OCI-LY1 (cell line): ENCODE data around the gene DOCK2.

Experiments
- H2AFZ ChIP-seq: fragments of 200-600 bp; sonication (generic), shearing (Covaris generic); 2 replicates; pipeline ENCODE4 v1.6.0; 2014; ENCODE audit warnings: antibody characterized with exemption, mild to moderate bottlenecking, low read length
- H3F3A ChIP-seq: fragments of 200-600 bp; sonication (generic), shearing (Covaris generic); 2 replicates; pipeline ENCODE4 v1.6.0; 2014; ENCODE audit warnings: mild to moderate bottlenecking, antibody characterized with exemption, low read length, moderate library complexity; ENCODE audit not compliant: insufficient read depth
- H3K27ac ChIP-seq: fragments of 200-600 bp; sonication (generic); 2 replicates; pipeline ENCODE4 v1.5.1; 2014; ENCODE audit warnings: low read length, mixed run types, mild to moderate bottlenecking, low read depth; ENCODE audit not compliant: poor library complexity, severe bottlenecking
- H3K27me3 ChIP-seq: fragments of 200-600 bp; sonication (generic); 2 replicates; pipeline ENCODE4 v1.6.0; 2014; ENCODE audit warnings: antibody characterized with exemption, mild to moderate bottlenecking, low read length, moderate library complexity; ENCODE audit not compliant: insufficient read depth
- H3K36me3 ChIP-seq: fragments of 200-600 bp; sonication (generic); 2 replicates; pipeline ENCODE4 v1.6.1; 2014; ENCODE audit warnings: mild to moderate bottlenecking, antibody characterized with exemption, low read length, moderate library complexity, mixed read lengths; ENCODE audit not compliant: insufficient read depth
- H3K4me1 ChIP-seq: fragments of 200-600 bp; sonication (generic); 2 replicates; pipeline ENCODE4 v1.5.1; 2014; ENCODE audit warnings: mild to moderate bottlenecking, low read length, moderate library complexity; ENCODE audit not compliant: insufficient read depth, severe bottlenecking
- H3K4me2 ChIP-seq: fragments of 200-600 bp; sonication (generic), shearing (Covaris generic); 2 replicates; pipeline ENCODE4 v1.6.1; 2014; ENCODE audit warnings: low read length
- H3K4me3 ChIP-seq: fragments of 200-600 bp; sonication (generic); 2 replicates; pipeline ENCODE4 v1.5.1; 2014; ENCODE audit warnings: low read length, low read depth, mild to moderate bottlenecking, mixed read lengths; ENCODE audit not compliant: poor library complexity, severe bottlenecking
- H3K79me2 ChIP-seq: fragments of 200-600 bp; shearing (Covaris generic); 2 replicates; pipeline ENCODE4 v1.6.1; 2016; ENCODE audit warnings: mixed run types, low read length, mixed read lengths; ENCODE audit not compliant: insufficient read depth
- H3K9ac ChIP-seq: fragments of 200-600 bp; sonication (generic), shearing (Covaris generic); 2 replicates; pipeline ENCODE4 v1.6.1; 2014; ENCODE audit warnings: mild to moderate bottlenecking, low read length, mixed read lengths
- H3K9me2 ChIP-seq: fragments of 200-600 bp; sonication (generic), shearing (Covaris generic); 2 replicates; pipeline ENCODE4 v1.6.1; 2014; ENCODE audit warnings: low read depth, mild to moderate bottlenecking, low read length, mixed read lengths
- H3K9me3 ChIP-seq: fragments of 200-600 bp; shearing (Covaris generic); 2 replicates; pipeline ENCODE4 v1.6.1; 2014; ENCODE audit warnings: low read length, mixed read lengths
- H4K20me1 ChIP-seq: fragments of 200-600 bp; sonication (generic), shearing (Covaris generic); 2 replicates; pipeline ENCODE4 v1.6.0; 2016; ENCODE audit warnings: mild to moderate bottlenecking, low read length; ENCODE audit not compliant: insufficient read depth
- EZH2 ChIP-seq: fragments of 200-600 bp; sonication (generic), shearing (Covaris generic); IDR thresholded peaks from 2 replicates; pipeline ENCODE4 v1.8.0; 2017; ENCODE audit warnings: borderline replicate concordance, mixed run types, mild to moderate bottlenecking, antibody characterized with exemption, low read length, moderate library complexity, mixed read lengths
- TF ChIP-seq, protein P1 (sequence below): fragments of 200-600 bp; sonication (generic), shearing (Covaris generic); IDR thresholded peaks from 2 replicates; pipeline ENCODE4 v1.5.1; 2017; ENCODE audit warnings: mild to moderate bottlenecking, antibody characterized with exemption, low read length, moderate library complexity, mixed read lengths

The DOCK2 gene

GRCh38 chr5:169647566-169647965 lies 10.5 kb downstream of the DOCK2 start:
- Histone ChIP-seq H2AFZ (no peak overlapping the region), H3K4me1 (peaks cover 22% of the 10 kb centered on the region), H3K27ac (no peak overlapping the region), H3K9ac (no peak overlapping the region), H3K36me3 (peaks cover 39% of the 10 kb centered on the region), H3K4me3 (no peak overlapping the region), H3K9me3 (no peaks in the 10 kb centered on the region), H3K9me2 (no peaks in the 10 kb centered on the region), H3K27me3 (no peaks in the 10 kb centered on the region), H4K20me1 (no peaks in the 10 kb centered on the region), H3K4me2 (no peak overlapping the region), H3K79me2 (peaks cover 88% of the 10 kb centered on the region), H3F3A (no peaks in the 10 kb centered on the region)
- TF ChIP-seq, protein P1, sequence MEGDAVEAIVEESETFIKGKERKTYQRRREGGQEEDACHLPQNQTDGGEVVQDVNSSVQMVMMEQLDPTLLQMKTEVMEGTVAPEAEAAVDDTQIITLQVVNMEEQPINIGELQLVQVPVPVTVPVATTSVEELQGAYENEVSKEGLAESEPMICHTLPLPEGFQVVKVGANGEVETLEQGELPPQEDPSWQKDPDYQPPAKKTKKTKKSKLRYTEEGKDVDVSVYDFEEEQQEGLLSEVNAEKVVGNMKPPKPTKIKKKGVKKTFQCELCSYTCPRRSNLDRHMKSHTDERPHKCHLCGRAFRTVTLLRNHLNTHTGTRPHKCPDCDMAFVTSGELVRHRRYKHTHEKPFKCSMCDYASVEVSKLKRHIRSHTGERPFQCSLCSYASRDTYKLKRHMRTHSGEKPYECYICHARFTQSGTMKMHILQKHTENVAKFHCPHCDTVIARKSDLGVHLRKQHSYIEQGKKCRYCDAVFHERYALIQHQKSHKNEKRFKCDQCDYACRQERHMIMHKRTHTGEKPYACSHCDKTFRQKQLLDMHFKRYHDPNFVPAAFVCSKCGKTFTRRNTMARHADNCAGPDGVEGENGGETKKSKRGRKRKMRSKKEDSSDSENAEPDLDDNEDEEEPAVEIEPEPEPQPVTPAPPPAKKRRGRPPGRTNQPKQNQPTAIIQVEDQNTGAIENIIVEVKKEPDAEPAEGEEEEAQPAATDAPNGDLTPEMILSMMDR: no peak
- no peak for TF ChIP-seq EZH2

- H2AFZ ChIP-seq: no peak overlapping the region
- H3K27me3 ChIP-seq: no peaks in the 10 kb centered on the region
- H3K27ac ChIP-seq: no peak overlapping the region
- H3K9me2 ChIP-seq: no peaks in the 10 kb centered on the region
- H3K79me2 ChIP-seq: peaks cover 78% of the 10 kb centered on the region
- H3K4me3 ChIP-seq: no peak overlapping the region
- peaks cover 22% of the 10 kb centered on the region for H3K4me1 ChIP-seq
- TF ChIP-seq, protein P1: no peak
- no peak for TF ChIP-seq EZH2
- no peak overlapping the region for H3K4me2 ChIP-seq
- peaks cover 35% of the 10 kb centered on the region for H3K36me3 ChIP-seq
- H3K9me3 ChIP-seq: no peaks in the 10 kb centered on the region
- H3F3A ChIP-seq: no peaks in the 10 kb centered on the region
- H4K20me1 ChIP-seq: no peaks in the 10 kb centered on the region
- no peak overlapping the region for H3K9ac ChIP-seq
These were observed 11.7 kb downstream of the DOCK2 start for GRCh38 chr5:169648725-169649310.

- TF ChIP-seq, protein P1: no peak
- no peak for TF ChIP-seq EZH2
- H3F3A ChIP-seq: no peaks in the 10 kb centered on the region
- H3K9me3 ChIP-seq: no peaks in the 10 kb centered on the region
- H4K20me1 ChIP-seq: no peaks in the 10 kb centered on the region
- H3K36me3 ChIP-seq: peaks cover 39% of the 10 kb centered on the region
- H3K9ac ChIP-seq: no peak overlapping the region
- H3K9me2 ChIP-seq: no peaks in the 10 kb centered on the region
- no peak overlapping the region for H3K4me2 ChIP-seq
- no peak overlapping the region for H3K27ac ChIP-seq
- H3K4me1 ChIP-seq: peaks cover 22% of the 10 kb centered on the region
- no peak overlapping the region for H3K4me3 ChIP-seq
- no peak overlapping the region for H2AFZ ChIP-seq
- no peaks in the 10 kb centered on the region for H3K27me3 ChIP-seq
- peaks cover 71% of the 10 kb centered on the region for H3K79me2 ChIP-seq
These were observed 12.4 kb downstream of the DOCK2 start for GRCh38 chr5:169649486-169649885.
